Upper lobe of left lung (tissue), 6 donors: ENCODE results near the gene ADAT1. TPM values are rescaled to one million over a fixed set of nuclear protein-coding genes. Genes with fewer than 3 reads are reported as not detected.
A peak's percentile ranks its signal among the peaks of the same experiment; 100 is the strongest.

Experiments used
- ATAC-seq, 2 donors: fragments of 200-7000 bp; cut with Tn5 transposase; one replicate each; pipeline ENCODE4 v1.9.1; 2022; ENCODE audit warnings: mild to moderate bottlenecking in 2 of 2, moderate library complexity in 2 of 2; ENCODE audit not compliant: low FRiP score in 2 of 2
- DNase-seq, 2 donors: peaks; one replicate each; pipeline ENCODE4 v3.0.0-alpha.2; 2019 to 2020
- H3K27ac ChIP-seq, 4 donors: fragments of 200-600 bp; sonication (generic); one replicate each; pipeline ENCODE4 v1.5.1; 2016 to 2019
- H3K27me3 ChIP-seq, 4 donors: fragments of 200-600 bp; sonication (generic); one replicate each; pipeline ENCODE4 v1.5.1; 2017 to 2019
- H3K36me3 ChIP-seq, 4 donors: fragments of 200-600 bp; sonication (generic); one replicate each; pipeline ENCODE4 v1.5.1; 2016 to 2019
- H3K4me1 ChIP-seq, 4 donors: fragments of 200-600 bp; sonication (generic); one replicate each; pipeline ENCODE4 v1.5.1; 2018 to 2019
- H3K4me3 ChIP-seq, 4 donors: fragments of 200-600 bp; sonication (generic); one replicate each; pipeline ENCODE4 v1.5.1; 2017 to 2019; ENCODE audit warnings: mild to moderate bottlenecking in 2 of 4, moderate library complexity in 1 of 4
- H3K9me3 ChIP-seq, 4 donors: fragments of 200-600 bp; sonication (generic); one replicate each; pipeline ENCODE4 v1.5.1; 2018 to 2019
- EP300 ChIP-seq, 4 donors: sonication (generic); formaldehyde crosslinking; IDR thresholded peaks; one replicate each; pipeline ENCODE4 v1.5.1; 2017; ENCODE audit warnings: antibody characterized with exemption in 4 of 4, control low read depth in 2 of 4
- POLR2A ChIP-seq, 4 donors: fragments of 450-650 bp; IDR thresholded peaks; one replicate each; pipeline ENCODE4 v1.5.1; 2016 to 2017; ENCODE audit warnings: antibody characterized with exemption in 4 of 4, mild to moderate bottlenecking in 2 of 4
- POLR2AphosphoS5 ChIP-seq, 2 donors: sonication (generic); formaldehyde crosslinking; IDR thresholded peaks; one replicate each; pipeline ENCODE4 v1.5.1; 2017; ENCODE audit warnings: antibody characterized with exemption in 2 of 2
- whole genome bisulfite sequencing, 2 donors: methylation state at CpG; one replicate each; pipeline ENCODE4 v1.1.5; 2017 to 2018; 5-methylcytosine and 5-hydroxymethylcytosine counted together
- total RNA-seq, 6 donors: library from RNA; depleted of rRNA in 4 of 6; stranded (reverse); fragments of >200 nt in 4 of 6; gene quantifications; one replicate each; pipeline versions ENCODE4 v1.1.0 to v1.2.1, GENCODE V29; 2016 to 2021
- TF ChIP-seq, protein P1 (sequence below), 6 experiments: fragments of 450-650 bp in 4 of 6; fragments of 200-600 bp in 2 of 6; sonication (generic) in 2 of 6; IDR thresholded peaks; one replicate each; pipeline ENCODE4 v1.5.1; 2016 to 2019; ENCODE audit warnings: antibody characterized with exemption in 6 of 6
- donor health status: DM: no; HTN: no; CAD: no; lungs with moderate emphysema.
- donor health status: DM: no; HTN: yes; CAD: no; lungs with severe emphysema.

ADAT1 gene
- total RNA-seq, 6 donors from 2014 or later, result 30.6 to 77.5 (median 46.7) TPM

DNA sequence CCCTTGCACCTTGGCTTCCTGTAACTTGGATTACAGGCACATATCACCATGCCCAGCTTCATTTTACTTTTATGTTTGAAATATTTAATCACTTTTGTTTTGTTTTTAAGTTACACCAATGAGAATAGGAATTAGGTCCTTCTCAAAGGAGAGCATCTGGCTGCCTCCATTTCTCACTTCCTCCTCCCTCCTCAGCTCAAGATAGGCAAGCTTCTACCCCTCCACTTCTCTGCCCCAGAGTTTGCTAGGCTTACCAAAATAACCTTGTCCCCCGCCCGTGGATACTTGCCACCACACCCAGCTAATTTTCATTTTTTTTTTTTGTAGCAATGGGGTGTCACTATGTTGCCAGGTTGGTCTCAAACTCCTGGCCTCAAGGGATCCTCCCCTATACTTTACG lies 39.0 kb downstream of the ADAT1 start:
- no peaks in the 10 kb centered on the region for H3K4me1 ChIP-seq
- peaks cover 1 to 15% (median 11%) of the 10 kb centered on the region in 4 donors for H3K36me3 ChIP-seq
- no peak for ATAC-seq
- WGBS, 2 donors, result 79 to 81% methylated on average over 3 of the region's 3 CpGs
- no peak overlapping the region for H3K4me3 ChIP-seq
- no peaks in the 10 kb centered on the region for H3K27me3 ChIP-seq
- no peaks in the 10 kb centered on the region for H3K9me3 ChIP-seq
- no peak overlapping the region for H3K27ac ChIP-seq
- TF ChIP-seq EP300 (IDR thresholded peaks at IDR 0.05), result no peak
- TF ChIP-seq POLR2AphosphoS5 (IDR thresholded peaks at IDR 0.05), result no peak
- no peak for TF ChIP-seq POLR2A (IDR thresholded peaks at IDR 0.05)
- TF ChIP-seq, protein P1, sequence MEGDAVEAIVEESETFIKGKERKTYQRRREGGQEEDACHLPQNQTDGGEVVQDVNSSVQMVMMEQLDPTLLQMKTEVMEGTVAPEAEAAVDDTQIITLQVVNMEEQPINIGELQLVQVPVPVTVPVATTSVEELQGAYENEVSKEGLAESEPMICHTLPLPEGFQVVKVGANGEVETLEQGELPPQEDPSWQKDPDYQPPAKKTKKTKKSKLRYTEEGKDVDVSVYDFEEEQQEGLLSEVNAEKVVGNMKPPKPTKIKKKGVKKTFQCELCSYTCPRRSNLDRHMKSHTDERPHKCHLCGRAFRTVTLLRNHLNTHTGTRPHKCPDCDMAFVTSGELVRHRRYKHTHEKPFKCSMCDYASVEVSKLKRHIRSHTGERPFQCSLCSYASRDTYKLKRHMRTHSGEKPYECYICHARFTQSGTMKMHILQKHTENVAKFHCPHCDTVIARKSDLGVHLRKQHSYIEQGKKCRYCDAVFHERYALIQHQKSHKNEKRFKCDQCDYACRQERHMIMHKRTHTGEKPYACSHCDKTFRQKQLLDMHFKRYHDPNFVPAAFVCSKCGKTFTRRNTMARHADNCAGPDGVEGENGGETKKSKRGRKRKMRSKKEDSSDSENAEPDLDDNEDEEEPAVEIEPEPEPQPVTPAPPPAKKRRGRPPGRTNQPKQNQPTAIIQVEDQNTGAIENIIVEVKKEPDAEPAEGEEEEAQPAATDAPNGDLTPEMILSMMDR (IDR thresholded peaks at IDR 0.05), result no peak
- DNase-seq, result no peak

DNA sequence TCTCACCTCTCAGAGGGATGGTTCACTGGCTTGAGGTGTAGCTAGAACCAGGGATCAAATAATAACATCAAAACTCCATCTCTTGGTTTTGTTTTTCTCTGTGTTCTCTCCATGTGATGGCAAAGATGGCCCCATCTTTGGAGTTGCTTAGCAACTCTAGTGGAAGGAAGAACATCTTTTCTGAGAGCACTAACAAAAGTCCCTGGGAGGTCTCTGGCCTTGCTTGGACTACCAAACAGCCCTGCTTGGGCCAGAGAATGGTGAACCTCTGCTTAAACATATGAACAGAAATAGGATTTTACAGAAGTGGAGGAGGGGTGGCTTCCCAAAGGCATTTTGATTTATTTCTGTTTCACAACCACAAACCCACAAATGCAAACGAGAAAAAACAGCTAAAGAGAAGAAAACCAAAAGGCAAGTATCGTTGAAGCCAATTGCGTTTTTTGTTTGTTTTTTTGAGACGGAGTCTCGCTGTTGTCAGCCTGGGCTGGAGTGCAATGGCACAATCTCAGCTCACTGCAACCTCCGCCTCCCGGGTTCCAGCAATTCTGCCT lies 43.7 kb downstream of the ADAT1 start:
- TF ChIP-seq POLR2A (IDR thresholded peaks at IDR 0.05) (no peak), EP300 (IDR thresholded peaks at IDR 0.05) (no peak), POLR2AphosphoS5 (IDR thresholded peaks at IDR 0.05) (no peak)
- no peaks in the 10 kb centered on the region for H3K9me3 ChIP-seq
- no peak for ATAC-seq
- H3K27me3 ChIP-seq, result no peaks in the 10 kb centered on the region
- WGBS, 2 donors, result 65 to 88% methylated on average over 7 of the region's 7 CpGs
- peaks cover 0 to 2% (median 0%) of the 10 kb centered on the region in 4 donors for H3K4me1 ChIP-seq
- H3K4me3 ChIP-seq, result no peak overlapping the region
- no peak overlapping the region for H3K27ac ChIP-seq
- H3K36me3 ChIP-seq, result peaks cover 29 to 59% (median 52%) of the 10 kb centered on the region in 4 donors
- DNase-seq, result no peak

DNA sequence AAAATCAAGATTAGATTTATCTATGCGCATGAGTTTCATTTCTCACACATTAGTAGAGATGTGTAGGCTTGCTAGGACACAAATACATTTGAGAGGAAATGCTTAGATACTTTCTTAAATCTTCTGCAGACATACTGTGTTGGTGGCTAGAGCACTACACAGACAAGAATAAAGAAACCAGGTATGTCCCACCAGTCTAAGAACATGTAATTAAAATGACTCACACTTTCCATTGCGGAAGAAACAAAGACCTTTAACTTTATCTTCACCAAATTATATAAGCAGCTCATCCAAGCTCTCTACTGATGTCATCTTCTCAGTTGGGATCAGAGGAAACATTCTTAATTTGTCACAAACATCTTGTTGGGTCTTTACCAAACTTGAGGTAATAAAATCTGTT lies 44.4 kb downstream of the ADAT1 start:
- TF ChIP-seq POLR2AphosphoS5 (IDR thresholded peaks at IDR 0.05), result no peak
- DNase-seq (no peak), ATAC-seq (no peak)
- Histone ChIP-seq H3K27me3 (no peaks in the 10 kb centered on the region), H3K27ac (no peak overlapping the region), H3K9me3 (no peaks in the 10 kb centered on the region), H3K4me3 (no peak overlapping the region), H3K36me3 (peaks cover 29 to 66% (median 57%) of the 10 kb centered on the region in 4 donors), H3K4me1 (peaks cover 0 to 6% (median 0%) of the 10 kb centered on the region in 4 donors)
- 93 to 95% methylated on average over 2 of the region's 2 CpGs for WGBS, 2 donors

DNA sequence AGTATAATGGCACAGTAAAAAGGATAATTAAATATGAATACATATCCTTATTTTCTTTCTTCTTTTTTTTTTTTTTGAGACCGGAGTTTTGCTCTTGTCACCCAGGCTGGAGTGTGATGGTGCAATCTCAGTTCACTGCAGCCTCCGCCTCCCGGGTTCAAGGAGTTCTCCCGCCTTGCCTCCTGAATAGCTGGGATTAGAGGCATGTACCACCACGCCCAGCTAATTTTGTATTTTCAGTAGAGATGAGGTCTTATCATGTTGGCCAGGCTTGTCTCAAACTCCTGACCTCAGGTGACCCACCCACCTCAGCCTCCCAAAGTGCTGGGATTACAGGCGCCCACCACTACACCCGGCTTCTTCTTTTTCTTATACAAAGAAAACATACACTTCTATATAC lies 44.9 kb downstream of the ADAT1 start:
- 94% methylated on average over 7 of the region's 7 CpGs for WGBS, 2 donors
- peaks cover 29 to 71% (median 60%) of the 10 kb centered on the region in 4 donors for H3K36me3 ChIP-seq
- H3K4me3 ChIP-seq, result no peak overlapping the region
- DNase-seq (no peak), ATAC-seq (no peak)
- H3K27ac ChIP-seq, result no peak overlapping the region
- no peak for TF ChIP-seq POLR2AphosphoS5 (IDR thresholded peaks at IDR 0.05)
- TF ChIP-seq, protein P1 (IDR thresholded peaks at IDR 0.05), result no peak
- no peak for TF ChIP-seq POLR2A (IDR thresholded peaks at IDR 0.05)
- no peak for TF ChIP-seq EP300 (IDR thresholded peaks at IDR 0.05)
- H3K4me1 ChIP-seq, result peaks cover 0 to 8% (median 2%) of the 10 kb centered on the region in 4 donors
- H3K9me3 ChIP-seq, result no peaks in the 10 kb centered on the region
- H3K27me3 ChIP-seq, result no peaks in the 10 kb centered on the region

DNA sequence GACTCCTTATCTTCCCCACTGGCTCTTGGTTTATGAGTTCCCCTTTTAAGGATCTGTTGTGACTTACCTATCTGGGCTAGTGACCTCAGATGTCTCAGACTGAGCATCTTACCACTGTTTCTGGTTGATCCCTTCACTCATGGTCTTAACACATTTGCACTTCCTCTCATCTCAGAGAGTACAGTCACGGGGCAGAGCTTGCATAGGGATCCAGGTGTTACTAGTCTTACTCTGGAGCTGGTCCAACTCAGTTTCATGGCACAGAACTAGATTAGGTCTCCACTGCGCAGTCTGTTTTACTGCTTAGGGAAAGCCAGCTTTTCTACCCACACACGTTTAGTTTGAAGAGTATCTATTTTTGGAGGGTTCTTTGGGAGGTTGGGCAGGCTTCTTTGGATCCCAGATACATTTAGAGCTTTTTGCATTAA lies 46.7 kb downstream of the ADAT1 start:
- H3K36me3 ChIP-seq, result peaks cover 29 to 89% (median 76%) of the 10 kb centered on the region in 4 donors

More for the DNA sequence above, 46.7 kb downstream of the ADAT1 start:
- peak in 1 of 2 donors; percentile 34 for ATAC-seq
- Histone ChIP-seq H3K4me3 (no peak overlapping the region), H3K27me3 (no peaks in the 10 kb centered on the region), H3K9me3 (no peaks in the 10 kb centered on the region), H3K4me1 (peaks cover 0 to 23% (median 5%) of the 10 kb centered on the region in 4 donors), H3K27ac (no peak overlapping the region)
- DNase-seq, result no peak
- WGBS, 2 donors, result 64 to 84% methylated on average over 3 of the region's 3 CpGs
- TF ChIP-seq EP300 (IDR thresholded peaks at IDR 0.05) (no peak), POLR2A (IDR thresholded peaks at IDR 0.05) (no peak), POLR2AphosphoS5 (IDR thresholded peaks at IDR 0.05) (no peak)
- TF ChIP-seq, protein P1 (IDR thresholded peaks at IDR 0.05), result no peak
